Heart right ventricle (tissue), 16 donors: ENCODE data around the gene DLX5. TPM values are rescaled to one million over a fixed set of nuclear protein-coding genes. Genes with fewer than 3 reads are reported as not detected.

Source experiments
- ATAC-seq, 8 donors: fragments of 200-7000 bp; cut with Tn5 transposase; one replicate each; pipeline ENCODE4 v1.9.1; 2020; ENCODE audit warnings: mild to moderate bottlenecking in 8 of 8, moderate library complexity in 8 of 8, moderate number of reproducible peaks in 1 of 8
- DNase-seq, 2 donors: peaks; one replicate each; pipeline ENCODE4 v3.0.0-alpha.2; 2020
- H3K27ac ChIP-seq, 10 donors: fragments of 200-600 bp; sonication (generic) in 2 of 10; one replicate each; pipeline versions ENCODE4 v1.5.0 to v1.8.0; 2020 to 2022; ENCODE audit warnings: mild to moderate bottlenecking in 3 of 10
- H3K27me3 ChIP-seq, 7 donors: fragments of 200-600 bp; one replicate each; pipeline ENCODE4 v1.8.0; 2021 to 2022; ENCODE audit warnings: mild to moderate bottlenecking in 2 of 7
- H3K36me3 ChIP-seq, 9 donors: fragments of 200-600 bp; sonication (generic) in 1 of 9; one replicate each; pipeline versions ENCODE4 v1.5.0 to v1.8.0; 2020 to 2022; ENCODE audit warnings: mild to moderate bottlenecking in 2 of 9
- H3K4me1 ChIP-seq, 9 donors: fragments of 200-600 bp; sonication (generic) in 1 of 9; one replicate each; pipeline versions ENCODE4 v1.5.0 to v1.8.0; 2020 to 2022; ENCODE audit warnings: mild to moderate bottlenecking in 4 of 9
- H3K4me3 ChIP-seq, 10 donors: fragments of 200-600 bp; sonication (generic) in 2 of 10; one replicate each; pipeline versions ENCODE4 v1.5.0 to v1.8.0; 2020 to 2022; ENCODE audit warnings: mild to moderate bottlenecking in 7 of 10, moderate library complexity in 2 of 10
- H3K9me3 ChIP-seq, 11 donors: fragments of 200-600 bp in 10 of 11; sonication (generic) in 2 of 11; one replicate each; pipeline versions ENCODE4 v1.5.0 to v1.8.0; 2013 to 2022; ENCODE audit warnings: mild to moderate bottlenecking in 2 of 11, control low read depth in 1 of 11, moderate library complexity in 1 of 11
- CTCF ChIP-seq, 9 donors: fragments of 200-600 bp; sonication (generic) in 2 of 9; IDR thresholded peaks; one replicate each; pipeline versions ENCODE4 v1.5.0 to v1.8.0; 2021 to 2022; ENCODE audit warnings: antibody characterized with exemption in 9 of 9, mild to moderate bottlenecking in 5 of 9, moderate library complexity in 1 of 9
- WGBS, 2 donors: extraction: QIAGEN DNeasy Blood & Tissue Kit; methylation state at CpG; one replicate each; pipeline ENCODE4 v1.1.7; 2013; ENCODE audit warnings: inconsistent platforms in 1 of 2; 5-methylcytosine and 5-hydroxymethylcytosine counted together
- intact Hi-C, 10 donors: fragments of 100-400 bp; cut with DNase I; formaldehyde crosslinking; loops; one replicate each; pipeline versions ENCODE4 v1.11.1 to v1.14.2; 2022
- polyA plus RNA-seq, 2 donors: library from polyadenylated mRNA; stranded (reverse); fragments of 200-250 nt; gene quantifications; one replicate each; pipeline ENCODE4 v1.2.3, GENCODE V29; 2013
- total RNA-seq, 10 donors: library from RNA; stranded (reverse); fragmentation: NEBNext Ultra II Directional in 3 of 10; extraction: Animal tissue kit (Norgen Biotek cat#: 25700) in 3 of 10; gene quantifications; one replicate each; pipeline versions ENCODE4 v1.2.1 to v1.2.4, GENCODE V29; 2021 to 2023
- donor health status: Arrhythmogenic right ventricular cardiomyopathy.
- donor health status: ischemic (EF 13 %, LVEDD 7.1; RV severe dilation, severe dysfunction).
- donor health status: healthy with polysubstance abuse.
- donor health status: DM: no; HTN: yes; CAD: no.
- donor health status: DM: no; HTN: no; CAD: no.
- donor health status: ischemic (EF 25% LVEDD 6.9; RV normal size, moderate dysfunction).
- donor health status: ischemic (EF 25% LVEDD 5.7; RV mildly dilated, moderate dysfunction).
- donor health status: healthy.
- donor health status: DM: yes; HTN: yes; CAD: no.
- donor health status: Ischemic cardiomyopathy.
- donor health status: ischemic (EF 35%, LVEDD 5.7; RV mildly dilated, moderate dysfunction).
- donor health status: nonischemic (EF 11% LVEDD 7.7; RV severe dilation, severe dysfunction).
- donor health status: DM: yes; HTN: yes; CAD: no.
- donor health status: PGD.
- donor health status: ischemic (EF 29% LVEDD 5.4; RV normal size, mild dysfunction).
- donor health status: nonischemic (EF 23%, LVEDD 6.1; RV moderate dilation, normal function).

The DLX5 gene
- total and polyA plus RNA-seq, 12 donors = 0.09 TPM; not detected in 11

GRCh38 chr7:97014145-97014750 is 10.4 kb downstream of the DLX5 start:
- Histone ChIP-seq H3K27me3 (peaks cover 51 to 100% (median 99%) of the 10 kb centered on the region in 7 donors), H3K9me3 (no peaks in the 10 kb centered on the region), H3K4me3 (no peak overlapping the region), H3K27ac (no peak overlapping the region), H3K36me3 (no peaks in the 10 kb centered on the region), H3K4me1 (peaks cover 4 to 26% (median 17%) of the 10 kb centered on the region in 9 donors)
- 9 to 14% methylated on average over 5 of the region's 5 CpGs for whole genome bisulfite sequencing, 2 donors
- intact Hi-C loops = no loop called here
- DNase-seq = no peak
- ATAC-seq = no peak
- no peak for TF ChIP-seq CTCF (IDR thresholded peaks at IDR 0.05)

- Histone ChIP-seq H3K27ac (no peak overlapping the region), H3K4me3 (no peak overlapping the region), H3K27me3 (peaks cover 51 to 100% (median 99%) of the 10 kb centered on the region in 7 donors), H3K9me3 (no peaks in the 10 kb centered on the region), H3K36me3 (no peaks in the 10 kb centered on the region), H3K4me1 (peaks cover 4 to 25% (median 17%) of the 10 kb centered on the region in 9 donors)
- no peak for DNase-seq
- no peak for ATAC-seq
- intact Hi-C loops = no loop called here
- 16 to 21% methylated on average over 1 of the region's 1 CpG for WGBS, 2 donors
- no peak for TF ChIP-seq CTCF (IDR thresholded peaks at IDR 0.05)
Measured at GRCh38 chr7:97013845-97014134, 10.8 kb downstream of the DLX5 start.

- Histone ChIP-seq H3K27ac (no peak overlapping the region), H3K4me1 (peaks cover 4 to 21% (median 15%) of the 10 kb centered on the region in 9 donors), H3K9me3 (no peaks in the 10 kb centered on the region), H3K4me3 (no peak overlapping the region), H3K36me3 (no peaks in the 10 kb centered on the region), H3K27me3 (peaks cover 51 to 100% (median 99%) of the 10 kb centered on the region in 7 donors)
- intact Hi-C loops = no loop called here
- no peak for TF ChIP-seq CTCF (IDR thresholded peaks at IDR 0.05)
- WGBS, 2 donors = 4% methylated on average over 20 of the region's 20 CpGs
- DNase-seq (no peak), ATAC-seq (no peak)
Measured at GRCh38 chr7:97013134-97013844, 11.3 kb downstream of the DLX5 start.

GRCh38 chr7:97012365-97013133 is 12.1 kb downstream of the DLX5 start:
- intact Hi-C loops = no loop called here
- DNase-seq (no peak), ATAC-seq (no peak)
- Histone ChIP-seq H3K4me1 (peaks cover 0 to 14% (median 11%) of the 10 kb centered on the region in 9 donors), H3K9me3 (no peaks in the 10 kb centered on the region), H3K27ac (no peak overlapping the region), H3K36me3 (no peaks in the 10 kb centered on the region), H3K27me3 (peaks cover 50 to 100% (median 99%) of the 10 kb centered on the region in 7 donors), H3K4me3 (no peak overlapping the region)
- WGBS, 2 donors = 3 to 6% methylated on average over 21 of the region's 21 CpGs
- no peak for TF ChIP-seq CTCF (IDR thresholded peaks at IDR 0.05)
